GM21515 (cell line): ENCODE measurements around the gene GSTCD.
"Not testable (repeated sequence)": the region's sequence is repeated elsewhere in the genome, so short reads cannot be mapped to it uniquely, and the experiment has no call there.

Experiments
- ATAC-seq: cut with Tn5 transposase; IDR thresholded peaks from one replicate; pipeline ENCODE4 v1.9.1; 2021; ENCODE audit not compliant: unreplicated experiment

Gene GSTCD

GRCh38 chr4:105708181-105709080 lies at the start of gene GSTCD, which contains the start of gene INTS12:
TSS of gene GSTCD (plus strand) at chr4:105708784. CDS start at chr4:105717614, 8,830 bp downstream.
TSS of gene INTS12 (minus strand) at chr4:105708689. CDS start at chr4:105700005, 8,684 bp downstream.
- ATAC-seq = peak; percentile 80

GRCh38 chr4:105659190-105659589 lies 49.4 kb upstream of the GSTCD start:
- no peak for ATAC-seq

GRCh38 chr4:105661028-105661427 lies 47.6 kb upstream of the GSTCD start:
- no peak for ATAC-seq

GRCh38 chr4:105662935-105663675 lies 45.5 kb upstream of the GSTCD start:
- ATAC-seq = no peak

- ATAC-seq = no peak
Measured at GRCh38 chr4:105666693-105667092, 41.9 kb upstream of the GSTCD start.

- no peak for ATAC-seq
Measured at GRCh38 chr4:105670684-105671083, 37.9 kb upstream of the GSTCD start.

GRCh38 chr4:105671301-105671700 lies 37.3 kb upstream of the GSTCD start:
- no peak for ATAC-seq

- no peak for ATAC-seq
Measured at GRCh38 chr4:105674011-105674410, 34.6 kb upstream of the GSTCD start.

GRCh38 chr4:105677709-105678108 lies 30.9 kb upstream of the GSTCD start:
- ATAC-seq = no peak

GRCh38 chr4:105679186-105679585 lies 29.4 kb upstream of the GSTCD start:
- ATAC-seq = no peak

GRCh38 chr4:105683038-105683437 lies 25.5 kb upstream of the GSTCD start:
- no peak for ATAC-seq

- no peak for ATAC-seq
Measured at GRCh38 chr4:105686571-105686970, 22.0 kb upstream of the GSTCD start.

GRCh38 chr4:105694812-105695211 lies 13.8 kb upstream of the GSTCD start:
- not testable (repeated sequence) for ATAC-seq

- not testable (repeated sequence) for ATAC-seq
Measured at GRCh38 chr4:105695832-105696231, 12.8 kb upstream of the GSTCD start.

GRCh38 chr4:105698607-105699006 lies 10.0 kb upstream of the GSTCD start:
- no peak for ATAC-seq

GRCh38 chr4:105707782-105708180 lies 803 bp upstream of the GSTCD start:
- ATAC-seq = no peak

GRCh38 chr4:105709081-105709450 lies 482 bp downstream of the GSTCD start:
- peak; percentile 31 for ATAC-seq

- ATAC-seq = no peak
Measured at GRCh38 chr4:105710012-105710600, 1.5 kb downstream of the GSTCD start.

GRCh38 chr4:105710678-105711077 lies 2.1 kb downstream of the GSTCD start:
- ATAC-seq = no peak

GRCh38 chr4:105712766-105713165 lies 4.2 kb downstream of the GSTCD start:
- no peak for ATAC-seq

- peak; percentile 74 for ATAC-seq
Measured at GRCh38 chr4:105714071-105714521, 5.5 kb downstream of the GSTCD start.
